ENCODE data around the gene EXOC6B.

Gene EXOC6B

GRCh38 chr2:72789241-72789640 lies 36.6 kb downstream of the EXOC6B start:
- DNase-seq = no peak
- Histone ChIP-seq H3K27ac (no peak overlapping the region), H3K9me3 (ENCODE audit: severe bottlenecking) (no peaks in the 10 kb centered on the region), H3K36me3 (no peaks in the 10 kb centered on the region; the same call in 1 of the 2 replicates), H3K27me3 (ENCODE audit: insufficient read depth, low read depth, severe bottlenecking) (no peaks in the 10 kb centered on the region), H3K4me3 (ENCODE audit: low read depth, low read length) (no peak overlapping the region)
- TF ChIP-seq, protein P1, sequence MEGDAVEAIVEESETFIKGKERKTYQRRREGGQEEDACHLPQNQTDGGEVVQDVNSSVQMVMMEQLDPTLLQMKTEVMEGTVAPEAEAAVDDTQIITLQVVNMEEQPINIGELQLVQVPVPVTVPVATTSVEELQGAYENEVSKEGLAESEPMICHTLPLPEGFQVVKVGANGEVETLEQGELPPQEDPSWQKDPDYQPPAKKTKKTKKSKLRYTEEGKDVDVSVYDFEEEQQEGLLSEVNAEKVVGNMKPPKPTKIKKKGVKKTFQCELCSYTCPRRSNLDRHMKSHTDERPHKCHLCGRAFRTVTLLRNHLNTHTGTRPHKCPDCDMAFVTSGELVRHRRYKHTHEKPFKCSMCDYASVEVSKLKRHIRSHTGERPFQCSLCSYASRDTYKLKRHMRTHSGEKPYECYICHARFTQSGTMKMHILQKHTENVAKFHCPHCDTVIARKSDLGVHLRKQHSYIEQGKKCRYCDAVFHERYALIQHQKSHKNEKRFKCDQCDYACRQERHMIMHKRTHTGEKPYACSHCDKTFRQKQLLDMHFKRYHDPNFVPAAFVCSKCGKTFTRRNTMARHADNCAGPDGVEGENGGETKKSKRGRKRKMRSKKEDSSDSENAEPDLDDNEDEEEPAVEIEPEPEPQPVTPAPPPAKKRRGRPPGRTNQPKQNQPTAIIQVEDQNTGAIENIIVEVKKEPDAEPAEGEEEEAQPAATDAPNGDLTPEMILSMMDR (IDR thresholded peaks at IDR 0.05; ENCODE audit: low read depth, low read length) = no peak

DNA sequence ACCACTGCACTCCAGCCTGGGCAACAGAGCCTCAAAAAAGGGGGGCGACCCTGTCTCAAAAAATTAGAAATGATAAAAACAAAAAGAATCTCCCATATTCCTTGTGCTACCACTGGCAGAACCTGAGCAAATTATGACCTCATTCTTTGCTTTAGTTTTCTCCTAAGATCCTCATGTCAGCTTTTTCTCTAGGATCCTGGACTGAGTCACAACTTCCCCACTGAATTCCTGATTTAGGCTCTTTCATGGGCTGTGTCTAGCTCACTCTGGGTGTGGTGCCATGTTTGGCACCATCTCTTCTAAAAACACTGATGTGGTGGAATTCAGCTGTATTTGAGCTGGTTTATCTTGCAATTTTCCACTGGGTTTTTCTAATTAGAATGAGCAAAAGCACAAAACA lies 37.1 kb downstream of the EXOC6B start:
- H3K9me3 ChIP-seq (ENCODE audit: severe bottlenecking) = no peaks in the 10 kb centered on the region
- DNase-seq = no peak
- TF ChIP-seq, protein P1 (IDR thresholded peaks at IDR 0.05; ENCODE audit: low read depth, low read length) = no peak
- no peaks in the 10 kb centered on the region for H3K27me3 ChIP-seq (ENCODE audit: insufficient read depth, low read depth, severe bottlenecking)
- H3K4me3 ChIP-seq (ENCODE audit: low read depth, low read length) = no peak overlapping the region
- no peaks in the 10 kb centered on the region; the same call in 1 of the 2 replicates for H3K36me3 ChIP-seq
- H3K27ac ChIP-seq = no peak overlapping the region

- no peak overlapping the region for H3K27ac ChIP-seq
- no peak overlapping the region for H3K4me3 ChIP-seq (ENCODE audit: low read depth, low read length)
- TF ChIP-seq, protein P1 (IDR thresholded peaks at IDR 0.05; ENCODE audit: low read depth, low read length) = no peak
- H3K36me3 ChIP-seq = no peaks in the 10 kb centered on the region; the same call in 1 of the 2 replicates
- no peaks in the 10 kb centered on the region for H3K9me3 ChIP-seq (ENCODE audit: severe bottlenecking)
- H3K27me3 ChIP-seq (ENCODE audit: insufficient read depth, low read depth, severe bottlenecking) = no peaks in the 10 kb centered on the region
- no peak for DNase-seq
Observed at GRCh38 chr2:72785517-72785916, 40.3 kb downstream of the EXOC6B start.

DNA sequence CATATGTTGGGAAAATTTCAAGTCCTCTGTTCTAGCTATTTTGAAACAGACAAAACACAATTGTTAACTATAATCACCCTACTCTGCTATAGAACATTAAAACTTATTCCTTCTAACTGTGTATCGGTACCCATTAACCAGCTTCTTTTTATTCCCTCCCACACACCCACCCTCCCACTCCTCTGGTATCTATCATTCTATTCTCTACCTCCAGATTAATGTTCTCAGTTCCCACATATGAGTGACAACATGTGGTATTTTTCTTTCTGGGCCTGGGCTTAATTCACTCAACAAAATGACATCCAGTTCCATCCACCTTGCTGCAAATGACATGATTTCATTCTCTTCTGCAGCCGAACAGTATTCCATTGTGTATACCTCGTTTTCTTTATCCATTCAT lies 43.3 kb downstream of the EXOC6B start:
- no peaks in the 10 kb centered on the region for H3K27me3 ChIP-seq (ENCODE audit: insufficient read depth, low read depth, severe bottlenecking)
- TF ChIP-seq, protein P1 (IDR thresholded peaks at IDR 0.05; ENCODE audit: low read depth, low read length) = no peak
- no peak for DNase-seq
- H3K36me3 ChIP-seq = no peaks in the 10 kb centered on the region; the same call in 1 of the 2 replicates
- no peak overlapping the region for H3K4me3 ChIP-seq (ENCODE audit: low read depth, low read length)
- H3K27ac ChIP-seq = no peak overlapping the region
- H3K9me3 ChIP-seq (ENCODE audit: severe bottlenecking) = no peaks in the 10 kb centered on the region

DNA sequence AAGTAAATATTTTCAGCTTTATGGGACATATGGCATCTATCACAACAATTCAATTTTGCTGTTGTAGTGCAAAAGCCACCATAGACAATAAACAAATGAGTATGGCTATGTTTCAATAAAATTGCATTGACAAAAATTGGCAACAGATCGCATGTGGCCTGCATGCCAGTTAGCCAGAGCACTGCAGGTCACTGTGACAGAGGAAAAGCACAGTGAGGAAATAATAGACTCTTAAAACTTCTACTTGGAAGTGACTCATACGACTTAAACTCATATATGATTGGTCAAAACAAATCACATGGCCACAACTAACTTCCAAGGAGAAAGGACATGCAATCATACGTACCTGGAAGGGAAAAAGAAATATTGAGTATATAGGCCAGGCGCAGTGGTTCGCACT lies 44.4 kb downstream of the EXOC6B start:
- H3K9me3 ChIP-seq (ENCODE audit: severe bottlenecking) = no peaks in the 10 kb centered on the region
- no peak for DNase-seq
- H3K36me3 ChIP-seq = no peaks in the 10 kb centered on the region; the same call in 1 of the 2 replicates
- H3K27ac ChIP-seq = no peak overlapping the region
- no peaks in the 10 kb centered on the region for H3K27me3 ChIP-seq (ENCODE audit: insufficient read depth, low read depth, severe bottlenecking)
- no peak overlapping the region for H3K4me3 ChIP-seq (ENCODE audit: low read depth, low read length)
- TF ChIP-seq, protein P1 (IDR thresholded peaks at IDR 0.05; ENCODE audit: low read depth, low read length) = no peak

DNA sequence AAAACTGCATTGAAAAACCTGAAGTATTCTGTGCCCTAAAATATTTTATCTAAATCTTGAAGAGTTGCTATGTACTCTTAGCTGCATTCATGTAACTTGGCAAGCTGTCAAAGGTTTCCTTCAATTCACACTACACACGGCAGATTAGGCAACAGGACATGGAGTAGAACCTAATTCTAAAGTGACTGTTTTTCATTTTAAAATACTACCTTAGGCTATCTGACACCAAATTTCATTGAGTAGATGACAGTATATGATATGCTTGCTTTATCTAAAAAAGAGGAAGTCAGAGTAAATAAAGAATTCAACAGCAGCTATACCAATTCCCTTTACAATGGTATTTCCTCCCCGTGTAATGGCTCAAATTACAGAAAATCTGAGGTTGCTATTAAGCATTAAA lies 45.4 kb downstream of the EXOC6B start:
- H3K4me3 ChIP-seq (ENCODE audit: low read depth, low read length) = no peak overlapping the region
- no peaks in the 10 kb centered on the region for H3K27me3 ChIP-seq (ENCODE audit: insufficient read depth, low read depth, severe bottlenecking)
- H3K36me3 ChIP-seq = no peaks in the 10 kb centered on the region; the same call in 1 of the 2 replicates
- no peak for DNase-seq
- TF ChIP-seq, protein P1 (IDR thresholded peaks at IDR 0.05; ENCODE audit: low read depth, low read length) = no peak
- H3K27ac ChIP-seq = no peak overlapping the region
- H3K9me3 ChIP-seq (ENCODE audit: severe bottlenecking) = no peaks in the 10 kb centered on the region
